Myometrial cell (primary cell): ENCODE results near the gene INO80. TPM values are rescaled to one million over a fixed set of nuclear protein-coding genes. Genes with fewer than 3 reads are reported as not detected.

Experiments used
- total RNA-seq: library from RNA; depleted of rRNA; stranded (reverse); fragments of >200 nt; gene quantifications from 2 replicates; pipeline ENCODE4 v1.2.3, GENCODE V29; 2015

The INO80 gene
- 12.7 and 18.3 TPM in 2 replicates for total RNA-seq

GRCh38 chr15:41116116-41116961, at the start of gene INO80:
Gene INO80 (minus strand): TSS chr15:41116280. CDS start chr15:41096310, 19,970 bp downstream.

GRCh38 chr15:40952901-40953712, 163.0 kb downstream of the INO80 start, which contains the start of gene CHAC1:
Gene CHAC1 (plus strand): TSS chr15:40953471. CDS start chr15:40953584, 113 bp downstream.

Other genes starting within 250 kb of the INO80 start
- not detected in 2 replicates for gene RHOV, start 242.0 kb downstream of the INO80 start, total RNA-seq
- gene VPS18, start 221.8 kb downstream of the INO80 start, total RNA-seq: 32.1 and 32.9 TPM in 2 replicates
- under 0.01 and 0.58 TPM in 2 replicates for gene DLL4, start 186.9 kb downstream of the INO80 start, total RNA-seq
- gene CHAC1, start 162.8 kb downstream of the INO80 start, total RNA-seq: 42.7 and 71.1 TPM in 2 replicates
- gene EXD1, start 114.5 kb upstream of the INO80 start, total RNA-seq: not detected in 2 replicates
- gene CHP1, start 115.0 kb upstream of the INO80 start, total RNA-seq: 145 and 162 TPM in 2 replicates
- 15.2 and 23.1 TPM in 2 replicates for gene OIP5, start 216.3 kb upstream of the INO80 start, total RNA-seq
- gene NUSAP1, start 216.6 kb upstream of the INO80 start, total RNA-seq: 60.8 and 86.1 TPM in 2 replicates